COLO829 (cell line): ENCODE measurements around the gene APEX1.
"Not testable (repeated sequence)": the region's sequence is repeated elsewhere in the genome, so short reads cannot be mapped to it uniquely, and the experiment has no call there.

Experiments
- DNase-seq: peaks from one replicate; pipeline ENCODE4 v3.0.0; 2012; ENCODE audit warnings: low spot score

The APEX1 gene

DNA sequence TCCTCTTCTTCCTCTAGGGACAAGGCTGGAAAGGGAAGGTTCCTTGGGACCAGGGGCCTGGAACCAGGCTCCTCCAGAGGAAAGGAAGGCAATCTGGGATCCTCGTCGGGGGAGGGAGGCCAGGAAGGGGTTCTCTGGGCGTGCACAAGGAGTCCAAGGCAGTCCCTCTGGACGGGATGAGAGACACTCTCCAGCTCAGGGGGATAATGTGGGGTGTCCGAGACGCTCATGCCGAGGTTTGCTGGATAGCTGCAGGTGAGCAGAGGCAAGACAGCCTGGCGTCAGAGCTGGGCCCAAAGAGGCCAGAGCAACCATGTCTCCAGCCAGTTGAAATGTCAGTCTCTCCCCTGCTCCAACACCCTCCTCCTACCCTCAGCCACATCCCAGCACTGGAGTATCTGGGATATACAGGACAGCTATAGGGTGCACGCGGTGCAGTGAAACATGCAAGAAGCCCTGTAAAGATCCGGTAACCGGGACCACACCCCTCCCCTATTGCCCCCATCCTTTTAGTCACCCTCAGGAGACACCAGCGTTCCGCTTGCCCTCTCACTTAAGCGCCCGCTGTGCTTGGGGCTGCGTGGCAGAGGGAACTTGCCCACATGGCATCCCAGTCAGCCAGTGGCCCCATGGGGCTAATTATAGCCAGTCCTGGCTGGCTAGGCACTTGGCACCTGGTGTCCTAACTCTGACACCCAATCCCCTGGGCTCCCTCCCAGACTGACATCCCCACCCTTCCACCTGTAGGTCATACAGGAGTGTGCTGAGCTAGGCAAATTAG, 19.3 kb upstream of the APEX1 start, which contains the start of gene KLHL33:
KLHL33 (minus strand) TSS at position 585 of the 781 bp plus-strand sequence; CDS start at position 230, 355 bp downstream.
- DNase-seq, result no peak

DNA sequence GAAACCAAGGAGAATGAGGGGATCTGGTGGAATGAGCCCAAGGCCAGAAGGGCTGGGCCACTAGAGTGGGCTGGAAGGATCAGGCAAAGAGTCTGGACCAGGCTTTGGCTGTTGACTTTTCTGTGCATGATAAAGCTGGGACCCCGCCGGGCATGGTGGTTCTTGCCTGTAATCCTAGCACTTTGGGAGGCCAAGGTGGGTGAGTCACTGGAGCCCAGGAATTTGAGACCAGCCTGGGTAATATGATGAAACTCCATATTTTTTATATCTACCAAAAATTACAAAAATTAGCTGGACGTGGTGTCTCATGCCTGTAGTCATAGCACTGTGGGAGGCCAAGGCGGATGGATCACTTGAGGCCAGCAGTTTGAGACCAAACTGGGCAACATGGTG, 18.7 kb upstream of the APEX1 start:
- no peak for DNase-seq

DNA sequence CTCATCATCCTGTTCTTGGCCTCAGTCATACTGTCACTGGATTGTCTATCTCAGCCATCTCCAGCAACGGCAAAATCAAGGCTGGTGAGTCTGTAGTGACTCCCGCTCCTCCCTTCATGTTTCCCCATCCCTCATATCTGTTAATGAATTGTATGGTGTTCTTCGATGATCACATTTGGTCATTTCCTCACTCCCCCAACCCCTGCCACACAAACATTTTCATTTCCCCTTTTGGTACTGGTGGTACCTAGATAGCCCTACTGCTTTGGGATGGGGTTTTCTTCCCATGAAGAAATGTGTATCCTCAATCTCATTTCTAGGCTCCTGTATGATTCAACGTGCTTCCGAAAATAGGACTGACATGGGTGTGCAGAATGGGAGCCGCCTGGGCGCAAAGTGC, 16.4 kb upstream of the APEX1 start:
- DNase-seq, result no peak

DNA sequence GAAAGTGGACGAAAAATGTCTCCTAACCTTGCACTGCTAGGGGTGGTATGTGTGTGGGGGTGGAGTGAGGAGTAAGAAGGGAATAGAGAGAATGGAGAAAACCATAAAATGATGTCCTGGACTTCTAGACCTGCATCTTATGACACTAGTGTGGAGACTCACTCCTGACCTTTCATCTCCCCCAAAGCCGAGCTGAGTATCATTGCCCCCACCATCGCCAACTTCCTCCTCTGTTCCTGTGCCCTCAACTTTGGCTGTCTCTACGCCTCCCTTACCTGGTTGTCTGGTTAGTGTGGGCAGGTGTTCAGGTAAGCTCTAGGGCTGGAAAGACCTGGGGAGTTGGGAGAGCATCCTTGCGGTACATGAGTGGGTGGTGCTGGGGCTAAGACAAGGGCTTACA, 14.6 kb upstream of the APEX1 start:
- no peak for DNase-seq

DNA sequence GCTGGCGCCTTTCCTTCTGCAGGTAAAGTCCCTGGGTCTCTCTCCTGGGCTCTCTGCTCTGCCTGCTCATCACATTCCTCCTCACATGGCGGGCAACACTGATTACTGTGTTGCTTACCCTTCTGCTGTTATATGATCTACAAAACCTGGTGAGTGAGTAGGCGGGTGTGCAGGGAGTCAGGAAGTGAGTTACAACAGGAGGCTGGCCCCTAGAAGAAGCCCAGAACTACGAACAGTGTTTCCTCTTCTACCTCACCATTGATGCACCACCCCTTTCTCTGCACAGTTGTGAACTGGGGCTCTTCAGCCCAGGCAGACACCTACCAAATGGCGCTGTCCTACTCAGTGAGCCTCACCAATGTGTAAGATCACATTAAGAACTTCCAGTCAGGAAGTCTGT, 14.1 kb upstream of the APEX1 start:
- no peak for DNase-seq

DNA sequence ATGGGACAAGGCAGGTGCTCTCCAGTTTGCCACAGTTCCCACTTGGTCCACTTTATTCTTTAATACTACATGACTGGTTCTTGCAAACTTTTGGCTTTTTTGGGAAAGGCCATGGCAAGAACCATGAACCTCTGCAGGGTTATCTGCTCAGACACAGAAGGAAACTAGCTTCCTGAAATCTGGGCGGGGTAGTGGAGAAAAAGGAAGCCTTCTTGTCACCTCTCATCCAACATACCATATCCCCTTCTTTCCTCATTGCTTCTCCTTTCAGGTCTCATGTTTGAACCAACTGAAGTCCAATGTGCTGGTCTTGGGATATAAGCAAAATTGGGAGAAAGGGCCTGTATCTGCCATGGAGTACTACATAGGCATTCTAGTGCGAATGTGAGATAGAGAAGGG, 13.6 kb upstream of the APEX1 start:
- no peak for DNase-seq

DNA sequence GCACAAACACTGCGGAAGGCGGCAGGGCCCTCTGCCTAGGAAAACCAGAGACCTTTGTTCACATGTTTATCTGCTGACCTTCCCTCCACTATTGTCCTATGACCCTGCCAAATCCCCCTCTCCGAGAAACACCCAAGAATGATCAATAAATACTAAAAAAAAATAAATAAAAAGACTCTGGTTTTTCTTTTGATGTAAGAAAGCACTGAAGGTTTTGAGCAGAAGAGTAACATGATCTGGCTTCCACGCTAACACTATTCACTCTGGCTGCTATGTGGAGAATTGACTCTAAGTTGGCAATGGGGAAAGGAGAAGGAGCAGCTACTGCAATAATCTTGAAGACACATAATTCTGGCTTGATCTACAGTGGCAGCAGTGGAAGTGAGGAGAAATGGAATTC, 11.4 kb upstream of the APEX1 start:
- not testable (repeated sequence) for DNase-seq

DNA sequence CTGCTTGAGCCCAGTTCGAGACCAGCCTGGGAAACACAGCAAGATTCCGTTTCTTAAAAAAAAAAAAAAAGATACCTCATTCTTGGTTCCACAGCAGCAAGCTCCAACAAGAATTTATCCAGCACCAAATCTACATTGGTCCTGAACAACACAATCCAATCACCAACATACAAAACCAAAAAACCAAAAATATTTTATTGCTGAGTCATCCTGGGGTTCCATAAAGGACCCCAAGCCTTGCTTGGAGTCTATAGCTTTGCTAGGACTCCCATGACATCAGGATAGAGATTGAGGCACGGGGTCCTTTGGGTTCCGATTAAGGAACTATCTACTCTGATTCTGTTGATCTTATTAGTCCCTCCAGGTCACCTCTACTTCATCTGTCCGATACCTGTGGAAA, 8.1 kb upstream of the APEX1 start:
- DNase-seq, result no peak

DNA sequence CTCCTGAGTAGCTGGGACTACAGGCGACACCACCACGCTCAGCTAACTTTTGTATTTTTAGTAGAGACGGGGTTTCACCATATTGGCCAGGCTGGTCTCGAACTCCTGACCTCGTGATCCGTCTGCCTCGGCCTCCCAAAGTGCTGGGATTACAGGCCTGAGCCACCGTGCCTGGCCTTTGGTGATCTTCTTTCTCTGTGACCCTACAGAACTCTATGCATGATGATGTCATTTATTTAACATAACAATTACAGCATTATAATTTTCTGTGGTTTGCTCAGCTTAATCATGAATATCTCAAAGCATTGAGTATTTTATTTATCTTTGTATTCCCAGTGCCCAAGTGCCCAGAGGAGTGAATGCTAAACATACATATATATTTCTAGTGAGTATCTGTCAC, 2.2 kb upstream of the APEX1 start:
- not testable (repeated sequence) for DNase-seq

DNA sequence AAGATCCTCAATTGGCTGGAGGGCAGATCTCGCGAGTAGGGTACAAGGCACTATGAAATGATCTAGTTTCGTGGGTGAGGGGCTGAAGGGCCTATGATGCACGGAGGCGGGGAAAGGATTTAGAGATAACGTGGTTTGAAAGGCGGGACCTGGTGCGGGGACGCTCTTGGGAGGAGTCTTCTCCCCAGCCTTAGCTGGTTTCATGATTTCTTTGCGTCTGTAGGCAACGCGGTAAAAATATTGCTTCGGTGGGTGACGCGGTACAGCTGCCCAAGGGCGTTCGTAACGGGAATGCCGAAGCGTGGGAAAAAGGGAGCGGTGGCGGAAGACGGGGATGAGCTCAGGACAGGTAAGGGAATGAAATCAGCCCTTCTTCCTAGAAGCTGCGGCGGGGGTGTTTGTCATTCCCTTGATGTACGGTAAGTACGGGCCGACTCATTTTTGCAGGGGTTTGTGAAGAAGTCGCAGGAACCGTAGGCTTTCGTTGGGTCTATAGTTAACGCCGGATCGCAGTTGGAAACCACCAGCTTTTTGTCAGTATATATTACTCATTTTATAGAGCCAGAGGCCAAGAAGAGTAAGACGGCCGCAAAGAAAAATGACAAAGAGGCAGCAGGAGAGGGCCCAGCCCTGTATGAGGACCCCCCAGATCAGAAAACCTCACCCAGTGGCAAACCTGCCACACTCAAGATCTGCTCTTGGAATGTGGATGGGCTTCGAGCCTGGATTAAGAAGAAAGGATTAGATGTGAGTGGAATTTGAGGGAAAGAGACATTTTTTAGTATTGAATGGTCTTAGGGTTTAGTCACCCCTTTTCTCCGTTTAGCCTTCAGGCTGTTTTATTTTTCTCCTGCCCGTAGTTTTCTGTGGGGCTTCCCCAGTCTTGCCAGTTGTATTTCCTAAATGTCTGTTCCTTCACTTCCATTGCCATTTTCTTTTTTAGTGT, 602 bp downstream of the APEX1 start:
- peak; percentile 72 for DNase-seq

DNA sequence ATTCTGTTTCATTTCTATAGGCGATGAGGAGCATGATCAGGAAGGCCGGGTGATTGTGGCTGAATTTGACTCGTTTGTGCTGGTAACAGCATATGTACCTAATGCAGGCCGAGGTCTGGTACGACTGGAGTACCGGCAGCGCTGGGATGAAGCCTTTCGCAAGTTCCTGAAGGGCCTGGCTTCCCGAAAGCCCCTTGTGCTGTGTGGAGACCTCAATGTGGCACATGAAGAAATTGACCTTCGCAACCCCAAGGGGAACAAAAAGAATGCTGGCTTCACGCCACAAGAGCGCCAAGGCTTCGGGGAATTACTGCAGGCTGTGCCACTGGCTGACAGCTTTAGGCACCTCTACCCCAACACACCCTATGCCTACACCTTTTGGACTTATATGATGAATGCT, 1.9 kb downstream of the APEX1 start:
- DNase-seq, result no peak

DNA sequence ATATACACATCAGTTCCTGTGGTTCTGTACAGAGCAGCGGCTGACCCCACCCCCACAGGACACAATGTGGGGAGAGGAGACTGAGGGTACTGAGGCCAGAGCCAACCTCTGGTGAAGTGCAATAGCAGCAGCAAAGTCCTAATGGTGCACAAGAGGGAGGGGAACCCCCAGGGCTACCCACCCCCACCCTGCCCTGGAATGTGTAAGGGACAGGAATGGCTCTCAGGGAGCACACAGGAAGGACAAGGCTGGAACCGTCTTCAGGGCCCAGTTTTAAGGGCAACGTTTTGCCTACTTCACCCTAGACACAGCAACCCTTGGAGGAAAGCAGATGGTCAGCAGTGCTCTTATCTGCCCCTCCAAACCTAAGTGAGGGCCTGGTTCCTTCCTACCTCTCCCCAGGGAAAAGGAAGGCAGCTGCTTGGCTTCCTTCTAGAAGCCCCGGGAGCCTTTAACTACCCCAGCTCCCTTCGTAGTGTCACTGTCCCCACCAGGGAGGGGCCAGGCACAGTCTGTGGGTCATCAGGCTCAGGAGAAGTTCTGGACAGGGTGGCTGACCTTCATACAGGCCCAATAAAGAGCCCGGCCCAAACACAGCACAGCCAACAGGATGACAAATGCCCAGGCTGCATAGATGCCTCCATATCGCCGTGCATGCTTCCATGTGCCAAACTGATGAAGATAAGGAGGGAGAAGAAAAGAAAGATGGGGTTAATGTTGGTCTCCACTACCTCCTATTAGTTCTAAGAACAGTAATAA, 3.2 kb downstream of the APEX1 start:
- DNase-seq, result no peak

DNA sequence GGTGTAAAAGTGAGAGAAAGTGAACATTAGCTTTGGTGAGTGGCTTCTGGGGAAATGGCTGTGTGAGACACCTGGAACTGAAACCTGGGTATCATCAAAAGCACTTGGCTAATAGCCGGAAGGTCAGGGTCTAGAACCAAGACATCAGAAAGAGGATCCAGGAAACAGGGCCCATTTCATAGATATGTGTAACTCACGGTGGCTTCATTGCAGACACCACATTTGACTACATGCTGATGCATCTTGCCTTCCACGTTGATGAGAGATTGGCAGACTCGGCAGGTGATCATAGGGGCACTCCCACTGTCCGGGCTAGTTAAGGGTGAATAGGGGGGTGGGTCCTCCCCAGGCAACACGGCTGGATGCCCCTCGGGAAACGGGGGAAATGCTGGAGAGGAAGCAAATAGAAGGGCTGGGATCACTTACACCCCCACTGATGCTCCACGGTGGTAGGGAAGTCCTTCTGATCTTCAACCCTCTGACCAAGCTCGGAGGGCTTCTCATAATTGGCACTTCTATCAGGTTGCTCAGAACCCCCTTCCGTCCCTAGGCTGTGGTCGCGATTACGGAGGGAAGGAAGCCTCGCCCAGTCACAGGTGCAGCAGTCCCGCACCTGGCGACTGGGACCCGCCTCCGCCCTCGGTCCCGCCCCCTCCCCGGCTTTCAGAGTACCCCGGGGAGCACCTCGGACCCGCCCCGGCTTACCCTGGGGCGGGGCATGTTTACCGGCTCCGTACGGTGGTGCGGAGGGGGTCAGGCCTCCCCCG, 5.6 kb downstream of the APEX1 start:
- no peak for DNase-seq

DNA sequence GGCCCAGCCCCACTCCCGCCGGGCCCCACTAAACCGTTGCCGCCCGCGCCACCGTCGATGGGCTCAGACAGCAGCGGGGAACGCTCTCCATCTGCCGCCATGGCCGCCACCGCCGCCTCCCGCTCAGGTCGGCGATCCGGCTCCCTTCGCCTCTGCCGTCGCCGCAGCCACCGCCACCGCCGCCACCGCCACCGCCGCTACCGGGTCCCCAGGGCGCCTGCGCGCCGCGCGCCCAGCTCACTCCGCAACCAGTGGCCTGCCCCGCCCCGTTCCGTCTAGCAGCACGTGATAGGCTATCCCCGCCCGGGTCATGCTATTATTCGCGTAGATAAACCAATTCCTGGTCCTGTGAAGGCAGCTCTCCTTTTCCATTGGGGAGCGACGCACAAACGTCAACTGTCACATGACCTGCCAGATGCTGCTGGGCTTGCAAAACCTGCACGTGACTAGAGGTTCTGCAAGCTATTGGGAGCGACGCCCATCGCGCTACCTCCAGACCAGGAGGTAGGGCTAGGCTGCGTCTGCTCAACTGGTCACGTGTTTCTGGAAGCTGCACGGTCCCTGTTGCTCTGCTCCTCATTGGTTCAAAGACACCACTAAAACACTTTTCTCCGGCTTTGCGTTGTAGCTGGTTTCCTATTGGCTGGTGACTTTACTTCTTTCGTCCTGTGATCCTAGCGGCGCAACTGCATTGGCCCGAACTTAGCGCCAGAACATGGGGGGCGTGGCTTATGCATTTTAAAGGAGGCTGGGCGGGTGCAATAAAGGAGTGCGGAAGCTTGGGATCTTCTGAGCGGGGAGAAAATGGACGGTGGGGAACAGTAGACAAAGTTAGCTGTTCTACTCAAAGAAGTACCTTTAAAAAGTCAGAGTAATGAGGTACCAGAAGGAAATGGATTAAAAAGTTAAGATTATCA, 6.5 kb downstream of the APEX1 start, which contains the start of gene PIP4P1:
PIP4P1 (minus strand) TSS at position 210 of the 917 bp plus-strand sequence; CDS start at position 101, 109 bp downstream.
- peak; percentile 95 for DNase-seq

DNA sequence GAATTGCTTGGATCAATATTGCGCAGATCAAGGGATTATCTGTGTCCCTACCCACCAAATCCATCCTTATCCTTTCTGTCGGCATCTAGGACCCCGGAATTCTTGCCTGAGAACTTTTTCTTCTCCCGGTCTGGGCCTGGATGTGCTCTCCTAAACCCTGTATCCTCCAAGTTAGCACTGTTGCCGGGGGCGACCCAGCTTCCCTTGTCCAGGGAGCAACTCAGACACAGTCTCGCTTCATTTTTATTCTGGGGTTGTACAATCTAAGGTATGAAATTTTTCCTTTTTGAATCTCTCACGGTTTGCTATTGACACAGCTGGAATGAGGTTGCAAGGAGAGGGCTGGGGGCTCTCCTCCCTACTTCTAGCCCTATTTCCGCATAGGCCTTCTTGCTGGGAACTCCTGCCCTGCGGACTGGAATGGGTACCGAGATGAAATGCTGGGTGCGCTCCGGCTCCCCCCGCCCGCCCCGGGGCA, 13.8 kb downstream of the APEX1 start:
- no peak for DNase-seq

DNA sequence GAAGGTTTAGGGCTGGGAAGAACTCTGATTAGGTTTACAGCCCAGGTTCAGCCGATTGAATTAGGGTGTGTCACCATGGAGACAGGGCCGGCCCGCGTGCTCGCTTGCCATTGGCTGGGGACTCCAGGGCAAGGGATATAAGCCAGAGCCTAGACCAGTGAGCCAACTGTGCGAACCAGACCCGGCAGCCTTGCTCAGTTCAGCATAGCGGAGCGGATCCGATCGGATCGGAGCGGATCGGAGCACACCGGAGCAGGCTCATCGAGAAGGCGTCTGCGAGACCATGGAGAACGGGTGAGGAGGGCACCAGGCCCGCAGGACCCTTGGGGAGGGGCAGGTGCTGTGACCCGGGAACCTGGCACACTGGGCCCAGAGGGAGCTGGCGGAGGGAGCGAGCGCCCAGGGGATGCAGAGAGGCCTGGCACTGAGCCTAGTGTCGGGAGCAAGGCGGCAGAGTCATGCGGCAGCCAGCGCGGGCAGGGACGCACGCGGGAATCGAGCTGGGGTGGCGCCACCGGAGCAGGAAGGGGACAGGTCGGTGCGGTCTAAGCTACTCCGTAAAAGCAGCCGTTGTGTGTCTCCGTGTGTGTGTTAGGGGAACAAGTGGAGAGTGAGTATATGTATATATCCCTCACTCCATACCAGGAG, 14.3 kb downstream of the APEX1 start, which contains the start of gene PNP:
PNP (plus strand) TSS at position 165 of the 648 bp plus-strand sequence; CDS start at position 284, 119 bp downstream.
- DNase-seq, result peak; percentile 77

DNA sequence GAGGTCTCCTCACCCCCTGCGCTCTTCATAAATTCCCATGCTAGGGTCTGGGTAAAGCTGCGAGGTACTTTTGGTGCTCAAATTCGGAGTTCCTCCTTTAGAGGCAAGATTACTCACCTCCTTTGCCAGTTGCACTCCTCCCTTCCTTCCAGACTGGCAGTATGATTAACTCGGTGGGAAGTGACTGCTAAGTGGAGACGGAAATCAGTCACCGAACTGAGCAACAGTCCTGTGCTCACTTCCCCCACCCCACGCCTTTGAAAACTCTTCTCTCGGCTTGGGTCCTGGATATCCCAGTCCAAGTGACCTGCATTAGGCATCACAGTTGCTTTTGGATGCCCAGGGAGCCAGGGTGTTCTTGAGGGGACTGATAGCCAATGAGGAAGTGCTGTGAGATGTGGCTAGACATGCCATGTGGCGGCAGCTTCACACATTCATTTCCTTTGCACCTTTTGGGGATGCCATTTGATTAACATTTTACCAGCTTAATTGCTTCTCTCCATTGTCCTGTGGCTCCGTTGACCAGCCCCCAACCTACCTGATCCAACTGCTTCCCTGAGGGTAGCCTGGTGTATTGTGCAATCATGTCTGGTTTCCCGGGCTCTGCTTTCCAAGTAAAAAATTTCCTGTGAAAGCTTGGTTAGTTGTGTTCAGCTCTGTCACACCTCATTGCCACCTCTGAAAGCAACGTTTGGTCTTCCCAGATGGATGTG, 15.0 kb downstream of the APEX1 start:
- DNase-seq, result no peak

DNA sequence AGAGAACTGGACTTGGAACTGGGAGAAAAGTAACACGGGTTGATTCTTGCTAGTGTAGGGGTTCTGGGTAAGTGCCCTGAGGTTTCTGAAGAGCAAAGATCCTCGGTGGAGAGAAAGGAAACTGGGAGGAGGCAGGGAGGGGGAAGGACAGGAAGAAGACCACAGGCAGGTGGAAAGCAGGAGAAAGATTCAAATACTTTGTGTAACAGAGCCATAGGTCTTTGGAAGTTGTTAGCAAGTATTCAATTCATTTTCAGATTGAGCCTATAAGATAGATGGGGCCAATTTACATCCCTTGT, 15.5 kb downstream of the APEX1 start:
- no peak for DNase-seq

DNA sequence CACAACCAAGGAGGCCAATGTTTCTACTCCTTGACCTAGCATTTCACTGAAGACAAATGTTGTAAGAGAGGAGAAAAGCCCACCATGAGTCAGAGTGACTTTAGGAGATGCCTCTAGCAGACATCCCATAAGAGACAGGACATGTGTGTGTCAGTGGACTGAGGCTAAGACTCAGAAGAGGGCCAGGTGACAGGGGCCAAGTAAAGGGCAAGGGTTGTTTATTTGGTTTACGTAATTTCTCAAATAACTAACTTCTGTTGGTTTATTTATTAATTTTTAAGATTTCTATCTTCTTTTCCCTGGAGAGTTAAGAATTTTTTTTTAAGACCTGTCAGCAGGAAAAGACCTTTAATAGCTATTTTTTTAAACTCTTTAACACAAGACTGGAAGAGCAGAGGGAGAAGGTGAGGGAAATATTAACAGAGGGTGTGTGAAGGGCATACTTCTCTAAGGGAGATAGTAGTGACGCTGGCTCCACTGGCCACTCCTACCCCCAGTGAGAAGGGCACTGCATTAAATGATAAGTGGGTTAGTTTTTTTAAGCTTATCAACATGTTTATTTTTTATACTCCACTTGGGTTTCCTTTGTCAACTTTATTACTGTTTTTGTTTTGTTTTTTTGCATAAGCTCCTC, 17.6 kb downstream of the APEX1 start:
- DNase-seq, result no peak
